ENCODE measurements around the gene GPD1L. TPM values are rescaled to one million over a fixed set of nuclear protein-coding genes. Genes with fewer than 3 reads are reported as not detected.
A peak's percentile ranks its signal among the peaks of the same experiment; 100 is the strongest.

The GPD1L gene
- total and polyA plus RNA-seq, 2 of the 13 experiments (the other 11 are each of a cell fraction or from before 2014, with no cell fraction given) = 4.9 to 13.7 TPM

- TF ChIP-seq NONO (IDR thresholded peaks at IDR 0.05) = no peak
- TF ChIP-seq NONO (CRISPR knock-in tag; conservative IDR thresholded peaks at IDR 0.05) = no peak
- TF ChIP-seq ZNF75D (CRISPR knock-in tag; IDR thresholded peaks at IDR 0.05; ENCODE audit: borderline replicate concordance) = no peak
- TF ChIP-seq FOXA1 (IDR thresholded peaks at IDR 0.05) = no peak
- TF ChIP-seq FOXA1 (CRISPR knock-in tag; IDR thresholded peaks at IDR 0.05) = no peak; the same call in 1 of the 2 replicates
- TF ChIP-seq ARID5B (CRISPR knock-in tag; IDR thresholded peaks at IDR 0.05) = peak; percentile 20; the same call in 1 of the 2 replicates
- no peak for TF ChIP-seq ZNF570 (CRISPR knock-in tag; IDR thresholded peaks at IDR 0.05; ENCODE audit: borderline replicate concordance)
- peak; percentile 41 for TF ChIP-seq TEAD3 (CRISPR knock-in tag; optimal IDR thresholded peaks at IDR 0.05; ENCODE audit: borderline replicate concordance)
- TF ChIP-seq ARID2 (CRISPR knock-in tag; IDR thresholded peaks at IDR 0.05; ENCODE audit: borderline replicate concordance) = no peak
- TF ChIP-seq ZNF33A (CRISPR knock-in tag; IDR thresholded peaks at IDR 0.05; ENCODE audit: borderline replicate concordance) = no peak
- TF ChIP-seq DZIP1 (CRISPR knock-in tag; IDR thresholded peaks at IDR 0.05) = no peak
- peak; percentile 52; the same call in 1 of the 2 replicates for TF ChIP-seq SALL1 (CRISPR knock-in tag; IDR thresholded peaks at IDR 0.05)
- no peak for TF ChIP-seq ZNF296 (CRISPR knock-in tag; conservative IDR thresholded peaks at IDR 0.05)
- TF ChIP-seq RNF219 (CRISPR knock-in tag; IDR thresholded peaks at IDR 0.05) = no peak
- no peak for TF ChIP-seq ZNF136 (CRISPR knock-in tag; IDR thresholded peaks at IDR 0.05; ENCODE audit: low read depth)
- 0 out of 2 replicates have a peak, but pooled peaks have one; percentile 39 for TF ChIP-seq ZSCAN29 (CRISPR knock-in tag; conservative IDR thresholded peaks at IDR 0.05)
- no peak for TF ChIP-seq ZBTB14 (CRISPR knock-in tag; IDR thresholded peaks at IDR 0.05)
- no peak for TF ChIP-seq IRF1 (CRISPR knock-in tag; IDR thresholded peaks at IDR 0.05; ENCODE audit: low read depth)
These were observed 28.9 kb upstream of the GPD1L start (continued) for GRCh38 chr3:32077260-32078084.
